Fibroblast of mammary gland (primary cell): Measurements from ENCODE around the gene VIPR2.

ENCODE experiments used
- DNase-seq: peaks from one replicate; pipeline ENCODE4 v3.0.0-alpha.2; 2010; ENCODE audit warnings: low read depth
- H3K4me3 ChIP-seq: 2 replicates; pipeline ENCODE4 v1.5.1; 2011; ENCODE audit warnings: low read depth, mild to moderate bottlenecking, low read length, moderate library complexity; ENCODE audit not compliant: control insufficient read depth
- CTCF ChIP-seq: conservative IDR thresholded peaks from 2 replicates; pipeline ENCODE4 v1.5.1; 2011; ENCODE audit warnings: low read depth, low read length, inconsistent platforms; ENCODE audit not compliant: control insufficient read depth, insufficient read depth

Gene VIPR2

GRCh38 chr7:159121476-159121875 lies 23.2 kb downstream of the VIPR2 start:
- no peak overlapping the region for H3K4me3 ChIP-seq
- DNase-seq: no peak
- no peak for TF ChIP-seq CTCF

GRCh38 chr7:159121068-159121467 lies 23.6 kb downstream of the VIPR2 start:
- TF ChIP-seq CTCF: no peak
- no peak overlapping the region for H3K4me3 ChIP-seq
- DNase-seq: no peak

GRCh38 chr7:159120540-159120919 lies 24.1 kb downstream of the VIPR2 start:
- no peak for TF ChIP-seq CTCF
- DNase-seq: no peak
- no peak overlapping the region for H3K4me3 ChIP-seq

GRCh38 chr7:159119851-159120539 lies 24.7 kb downstream of the VIPR2 start:
- DNase-seq: no peak
- no peak for TF ChIP-seq CTCF
- H3K4me3 ChIP-seq: no peak overlapping the region

- no peak for TF ChIP-seq CTCF
- no peak overlapping the region for H3K4me3 ChIP-seq
- no peak for DNase-seq
Measured at GRCh38 chr7:159119026-159119741, 25.5 kb downstream of the VIPR2 start.

- no peak overlapping the region for H3K4me3 ChIP-seq
- no peak for TF ChIP-seq CTCF
- DNase-seq: no peak
Measured at GRCh38 chr7:159118623-159119022, 26.0 kb downstream of the VIPR2 start.
